Peyer's patch (tissue), 4 donors: Measurements from ENCODE around the gene POU6F1. TPM values are rescaled to one million over a fixed set of nuclear protein-coding genes. Genes with fewer than 3 reads are reported as not detected.
A peak's percentile ranks its signal among the peaks of the same experiment; 100 is the strongest.

Experiments used
- DNase-seq, 3 donors: peaks; one replicate each; pipeline ENCODE4 v3.0.0-alpha.2; 2017 to 2019
- H3K27ac ChIP-seq, 4 donors: fragments of 200-600 bp; sonication (generic); one replicate each; pipeline ENCODE4 v1.5.1; 2016 to 2019
- H3K27me3 ChIP-seq, 2 donors: fragments of 200-600 bp; sonication (generic); one replicate each; pipeline ENCODE4 v1.5.1; 2019
- H3K36me3 ChIP-seq, 3 donors: fragments of 200-600 bp; sonication (generic); one replicate each; pipeline ENCODE4 v1.5.1; 2016 to 2019
- H3K4me1 ChIP-seq, 4 donors: fragments of 200-600 bp; sonication (generic); one replicate each; pipeline ENCODE4 v1.5.1; 2016 to 2019
- H3K4me3 ChIP-seq, 4 donors: fragments of 200-600 bp; sonication (generic); 1 replicate in 3 of 4; 2 replicates in 1 of 4; pipeline ENCODE4 v1.5.1; 2016 to 2019; ENCODE audit warnings: mild to moderate bottlenecking in 1 of 4
- H3K9me3 ChIP-seq, 4 donors: fragments of 200-600 bp; sonication (generic); one replicate each; pipeline ENCODE4 v1.5.1; 2016 to 2019; ENCODE audit warnings: mild to moderate bottlenecking in 1 of 4
- CTCF ChIP-seq, 6 experiments: fragments of 450-650 bp in 4 of 6; fragments of 200-600 bp in 2 of 6; sonication (generic) in 1 of 6; IDR thresholded peaks; one replicate each; pipeline ENCODE4 v1.5.1; 2017 to 2019; ENCODE audit warnings: antibody characterized with exemption in 6 of 6, mild to moderate bottlenecking in 3 of 6, moderate library complexity in 1 of 6
- POLR2A ChIP-seq, 2 donors: fragments of 450-650 bp; IDR thresholded peaks; one replicate each; pipeline ENCODE4 v1.5.1; 2017; ENCODE audit warnings: antibody characterized with exemption in 2 of 2, mild to moderate bottlenecking in 2 of 2, moderate library complexity in 2 of 2
- total RNA-seq, 4 donors: library from RNA; depleted of rRNA; stranded (reverse); fragments of >200 nt; gene quantifications; one replicate each; pipeline ENCODE4 v1.1.0, GENCODE V29; 2016

POU6F1 gene
- total RNA-seq, 4 donors from 2014 or later, result 1.4 to 19.8 (median 6.6) TPM

DNA sequence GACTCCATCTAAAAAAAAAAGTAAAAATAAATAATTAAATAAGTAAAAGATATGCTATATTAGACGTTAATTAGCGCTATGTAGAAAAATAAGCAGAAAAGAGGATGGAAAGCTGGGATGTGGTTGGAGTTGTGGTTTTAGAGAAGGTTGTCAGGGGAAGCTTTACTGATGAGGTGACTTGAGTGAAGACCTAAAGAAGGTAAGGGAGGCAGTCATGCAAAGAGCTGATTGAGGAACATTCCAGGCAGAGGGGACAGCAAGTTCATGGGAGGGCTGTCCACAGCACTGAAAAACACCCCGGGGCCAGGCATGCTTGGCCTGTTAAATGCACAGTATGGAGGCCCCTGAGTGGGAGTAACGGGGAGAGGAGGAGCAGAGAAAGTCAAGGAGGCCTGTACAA lies 36.7 kb upstream of the POU6F1 start:
- H3K4me3 ChIP-seq, result no peak overlapping the region
- no peaks in the 10 kb centered on the region for H3K27me3 ChIP-seq
- no peaks in the 10 kb centered on the region for H3K36me3 ChIP-seq
- no peak overlapping the region for H3K27ac ChIP-seq
- H3K4me1 ChIP-seq, result no peaks in the 10 kb centered on the region
- TF ChIP-seq CTCF (IDR thresholded peaks at IDR 0.05) (no peak), POLR2A (IDR thresholded peaks at IDR 0.05) (no peak)
- peak in 1 of 3 donors; percentile 29 for DNase-seq
- no peaks in the 10 kb centered on the region for H3K9me3 ChIP-seq

DNA sequence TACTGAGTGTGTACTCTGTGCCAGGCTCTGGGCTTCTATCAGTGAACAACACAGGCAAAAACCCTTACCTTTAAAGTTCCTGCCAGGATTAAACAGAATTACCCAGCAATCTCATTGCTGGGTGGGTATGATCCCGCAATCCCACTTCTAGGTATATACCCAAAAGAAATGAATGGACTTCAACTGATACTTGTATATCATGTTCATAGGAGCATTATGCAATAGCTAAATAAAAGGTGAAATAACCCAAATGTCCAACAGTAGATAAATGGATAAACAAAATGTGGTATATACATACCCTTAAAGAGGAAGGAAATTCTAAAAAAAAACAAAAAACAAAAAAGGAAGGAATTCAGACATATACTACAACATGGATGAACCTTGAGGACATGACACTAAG lies 35.4 kb upstream of the POU6F1 start:
- no peaks in the 10 kb centered on the region for H3K36me3 ChIP-seq
- no peaks in the 10 kb centered on the region for H3K9me3 ChIP-seq
- H3K4me3 ChIP-seq, result no peak overlapping the region
- H3K4me1 ChIP-seq, result no peaks in the 10 kb centered on the region
- H3K27ac ChIP-seq, result no peak overlapping the region
- DNase-seq, result no peak
- TF ChIP-seq POLR2A (IDR thresholded peaks at IDR 0.05) (no peak), CTCF (IDR thresholded peaks at IDR 0.05) (no peak)
- no peaks in the 10 kb centered on the region for H3K27me3 ChIP-seq

- Histone ChIP-seq H3K27ac (peak overlapping the region in 1 of 4 donors; percentile 6), H3K4me3 (no peak overlapping the region), H3K27me3 (no peaks in the 10 kb centered on the region), H3K4me1 (peaks cover 0 to 19% (median 0%) of the 10 kb centered on the region in 4 donors), H3K36me3 (peaks cover 0 to 18% (median 0%) of the 10 kb centered on the region in 3 donors), H3K9me3 (no peaks in the 10 kb centered on the region)
- no peak for DNase-seq
- TF ChIP-seq CTCF (IDR thresholded peaks at IDR 0.05) (no peak), POLR2A (IDR thresholded peaks at IDR 0.05) (no peak)
Observed at GRCh38 chr12:51247523-51248206, 29.8 kb upstream of the POU6F1 start.

GRCh38 chr12:51246254-51246853 lies 28.5 kb upstream of the POU6F1 start:
- Histone ChIP-seq H3K4me3 (no peak overlapping the region), H3K27ac (peak overlapping the region in 3 of 4 donors; percentile 8 to 54 (median 29)), H3K27me3 (no peaks in the 10 kb centered on the region), H3K4me1 (peaks cover 0 to 22% (median 0%) of the 10 kb centered on the region in 4 donors), H3K36me3 (peaks cover 0 to 31% (median 0%) of the 10 kb centered on the region in 3 donors), H3K9me3 (no peaks in the 10 kb centered on the region)
- no peak for DNase-seq
- TF ChIP-seq POLR2A (IDR thresholded peaks at IDR 0.05) (no peak), CTCF (IDR thresholded peaks at IDR 0.05) (no peak)

DNA sequence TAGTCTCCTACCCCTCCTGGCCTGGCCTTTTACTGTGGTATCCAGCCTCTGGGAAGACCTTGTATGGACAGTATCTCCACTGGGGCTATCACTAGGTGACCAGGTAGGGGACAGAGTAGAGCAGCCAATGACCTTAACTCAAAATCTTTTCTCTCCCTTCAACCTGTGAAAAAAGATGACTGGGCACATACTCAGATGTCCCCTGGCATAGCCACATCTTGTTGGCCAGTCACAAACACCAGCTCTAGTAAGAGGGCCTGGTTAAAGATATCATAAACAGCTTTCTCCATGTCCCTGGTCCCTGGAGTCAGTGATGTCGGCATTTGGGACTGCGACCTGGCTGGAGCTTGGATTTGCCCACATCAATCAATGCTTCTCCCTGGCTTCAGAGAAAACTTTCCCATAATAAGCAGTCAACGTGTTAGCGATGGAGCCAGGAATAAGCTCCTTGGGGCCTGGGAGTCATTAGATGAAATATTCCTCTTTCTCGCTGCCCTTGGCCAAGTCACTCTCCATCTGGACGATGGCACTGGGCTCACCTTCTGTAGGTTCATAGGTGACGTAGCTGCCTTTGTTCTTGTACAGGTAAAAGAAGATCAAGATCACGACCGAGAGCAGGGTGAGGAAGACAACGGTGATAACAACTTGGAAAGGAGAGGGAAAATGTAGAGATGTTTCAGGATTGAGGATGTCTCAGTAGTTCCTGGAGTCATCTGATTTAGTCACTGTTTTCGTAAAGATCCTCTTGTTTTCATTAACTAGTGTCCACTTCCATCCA lies 27.8 kb upstream of the POU6F1 start:
- DNase-seq, result no peak
- H3K27me3 ChIP-seq, result no peaks in the 10 kb centered on the region
- no peaks in the 10 kb centered on the region for H3K9me3 ChIP-seq
- no peak for TF ChIP-seq POLR2A (IDR thresholded peaks at IDR 0.05)
- no peak for TF ChIP-seq CTCF (IDR thresholded peaks at IDR 0.05)
- H3K27ac ChIP-seq, result peak overlapping the region in 2 of 4 donors; percentile 8 to 54
- peaks cover 0 to 38% (median 0%) of the 10 kb centered on the region in 3 donors for H3K36me3 ChIP-seq
- H3K4me1 ChIP-seq, result peaks cover 0 to 29% (median 0%) of the 10 kb centered on the region in 4 donors
- H3K4me3 ChIP-seq, result no peak overlapping the region
